Naive B cell (primary cell): Measurements from ENCODE around the gene MAPK12. TPM values are rescaled to one million over a fixed set of nuclear protein-coding genes. Genes with fewer than 3 reads are reported as not detected.
"Not testable (repeated sequence)": the region's sequence is repeated elsewhere in the genome, so short reads cannot be mapped to it uniquely, and the experiment has no call there.

Experiments used
- ATAC-seq, 2 donors: fragments of 150-1000 bp; cut with Tn5 transposase; 2 replicates each; pipeline ENCODE4 v1.10.0; 2021; ENCODE audit warnings: low read depth in 2 of 2, mild to moderate bottlenecking in 2 of 2, moderate library complexity in 2 of 2
- DNase-seq: peaks from one replicate; pipeline ENCODE4 v3.0.0; 2022
- H3K27ac Mint-ChIP-seq, 6 donors: one replicate each; pipeline ENCODE4 v1.8.0; 2020 to 2022; ENCODE audit warnings: mild to moderate bottlenecking in 6 of 6, mixed read lengths in 6 of 6, moderate library complexity in 5 of 6, inconsistent platforms in 2 of 6
- H3K27me3 Mint-ChIP-seq, 3 donors: one replicate each; pipeline ENCODE4 v1.8.0; 2021 to 2022; ENCODE audit warnings: mixed read lengths in 3 of 3, mild to moderate bottlenecking in 1 of 3
- H3K36me3 Mint-ChIP-seq, 2 donors: one replicate each; pipeline ENCODE4 v1.8.0; 2020 to 2022; ENCODE audit warnings: mixed read lengths in 2 of 2, inconsistent platforms in 1 of 2, mild to moderate bottlenecking in 1 of 2
- H3K4me1 Mint-ChIP-seq, 3 donors: one replicate each; pipeline ENCODE4 v1.8.0; 2020 to 2022; ENCODE audit warnings: mixed read lengths in 3 of 3, inconsistent platforms in 1 of 3, mild to moderate bottlenecking in 1 of 3, moderate library complexity in 1 of 3
- H3K4me3 Mint-ChIP-seq, 8 donors: one replicate each; pipeline ENCODE4 v1.8.0; 2020 to 2022; ENCODE audit warnings: mild to moderate bottlenecking in 8 of 8, mixed read lengths in 8 of 8, moderate library complexity in 8 of 8, inconsistent platforms in 2 of 8
- H3K9me3 Mint-ChIP-seq, 7 donors: one replicate each; pipeline ENCODE4 v1.8.0; 2020 to 2022; ENCODE audit warnings: mixed read lengths in 7 of 7, mild to moderate bottlenecking in 5 of 7, inconsistent platforms in 2 of 7, moderate library complexity in 1 of 7
- polyA plus RNA-seq, 6 donors: library from polyadenylated mRNA; unstranded; fragments of 300-500 nt; fragmentation: Illumina TruSeq; gene quantifications; one replicate each; pipeline ENCODE4 v1.2.3, GENCODE V29; 2021; ENCODE audit warnings: low read depth in 6 of 6

The MAPK12 gene
- polyA plus RNA-seq, 6 donors from 2014 or later = 0.04 to 0.19 (median 0.09) TPM; not detected in 1

DNA sequence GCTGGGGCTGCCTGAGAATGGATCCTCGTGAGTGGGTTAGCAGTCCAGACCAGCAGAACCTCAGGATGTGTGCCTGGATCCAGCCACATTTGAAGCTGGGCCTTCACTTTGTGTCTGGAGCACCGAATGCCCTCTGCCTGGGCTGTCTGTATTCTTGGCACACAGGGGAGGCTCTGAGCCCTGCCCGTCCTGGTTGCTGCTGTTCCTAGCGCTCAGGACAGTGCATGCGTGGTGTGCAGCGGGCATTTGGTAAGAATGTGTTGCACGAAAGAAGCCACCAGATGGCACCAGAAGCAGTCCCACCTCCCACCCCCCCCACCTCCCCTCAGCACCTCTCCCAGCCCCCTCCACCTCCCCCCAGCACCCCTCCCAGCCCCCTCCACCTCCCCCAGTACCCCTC is 12.8 kb upstream of the MAPK12 start:
- peak overlapping the region in 1 of 6 donors; percentile 85 for H3K27ac Mint-ChIP-seq
- peaks cover 8 to 24% (median 13%) of the 10 kb centered on the region in 3 donors for H3K4me1 Mint-ChIP-seq
- ATAC-seq (peak in 1 of 2 donors; percentile 22), DNase-seq (peak; percentile 49)
- no peaks in the 10 kb centered on the region for H3K9me3 Mint-ChIP-seq
- H3K27me3 Mint-ChIP-seq = peaks cover 0 to 6% (median 2%) of the 10 kb centered on the region in 3 donors
- H3K36me3 Mint-ChIP-seq = no peaks in the 10 kb centered on the region
- peak overlapping the region in 3 of 8 donors; percentile 44 to 69 (median 52) for H3K4me3 Mint-ChIP-seq

DNA sequence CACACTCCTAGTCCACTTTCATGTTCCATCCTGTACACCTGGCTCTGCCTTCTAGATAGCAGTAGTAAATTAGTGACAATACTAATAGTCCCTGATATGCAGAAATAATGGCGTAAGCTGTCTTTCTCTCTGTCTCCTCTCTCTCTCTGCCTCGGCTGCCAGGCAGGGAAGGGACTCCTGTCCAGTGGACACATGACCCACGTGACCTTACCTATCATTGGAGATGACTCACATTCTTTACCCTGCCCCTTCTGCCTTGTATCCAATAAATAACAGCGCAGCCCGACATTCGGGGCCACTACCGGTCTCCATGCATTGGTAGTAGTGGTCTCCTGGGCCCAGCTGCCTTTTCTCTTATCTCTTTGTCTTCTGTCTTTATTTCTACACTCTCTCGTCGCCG is 12.3 kb upstream of the MAPK12 start:
- H3K27me3 Mint-ChIP-seq, DNase-seq, H3K9me3 Mint-ChIP-seq, ATAC-seq, H3K36me3 Mint-ChIP-seq: not testable (repeated sequence)
- peak overlapping the region in 2 of 8 donors; percentile 52 to 79 for H3K4me3 Mint-ChIP-seq
- peaks cover 8 to 26% (median 17%) of the 10 kb centered on the region in 3 donors for H3K4me1 Mint-ChIP-seq
- H3K27ac Mint-ChIP-seq = peak overlapping the region in 1 of 6 donors; percentile 85

DNA sequence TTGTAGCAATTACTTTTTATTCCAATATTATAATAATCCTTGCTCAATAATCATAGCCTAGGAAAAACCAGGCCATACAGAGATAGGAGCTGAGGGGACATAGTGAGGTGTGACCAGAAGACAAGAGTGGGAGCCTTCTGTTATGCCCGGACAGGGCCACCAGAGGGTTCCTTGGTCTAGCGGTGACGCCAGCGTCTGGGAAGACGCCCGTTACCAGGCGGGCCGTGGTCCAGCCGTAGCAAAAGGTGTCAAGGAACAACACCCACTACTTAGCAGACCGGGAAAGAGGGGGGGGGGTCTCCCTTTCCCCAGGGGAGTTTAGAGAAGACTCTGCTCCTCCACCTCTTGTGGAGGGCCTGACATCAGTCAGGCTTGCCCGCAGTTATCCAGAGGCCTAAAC is 11.9 kb upstream of the MAPK12 start:
- ATAC-seq, H3K27ac Mint-ChIP-seq, H3K9me3 Mint-ChIP-seq, DNase-seq, H3K36me3 Mint-ChIP-seq: not testable (repeated sequence)
- peak overlapping the region in 1 of 8 donors; percentile 52 for H3K4me3 Mint-ChIP-seq
- H3K4me1 Mint-ChIP-seq = peaks cover 12 to 30% (median 21%) of the 10 kb centered on the region in 3 donors
- H3K27me3 Mint-ChIP-seq = peaks cover 0 to 12% (median 6%) of the 10 kb centered on the region in 3 donors

DNA sequence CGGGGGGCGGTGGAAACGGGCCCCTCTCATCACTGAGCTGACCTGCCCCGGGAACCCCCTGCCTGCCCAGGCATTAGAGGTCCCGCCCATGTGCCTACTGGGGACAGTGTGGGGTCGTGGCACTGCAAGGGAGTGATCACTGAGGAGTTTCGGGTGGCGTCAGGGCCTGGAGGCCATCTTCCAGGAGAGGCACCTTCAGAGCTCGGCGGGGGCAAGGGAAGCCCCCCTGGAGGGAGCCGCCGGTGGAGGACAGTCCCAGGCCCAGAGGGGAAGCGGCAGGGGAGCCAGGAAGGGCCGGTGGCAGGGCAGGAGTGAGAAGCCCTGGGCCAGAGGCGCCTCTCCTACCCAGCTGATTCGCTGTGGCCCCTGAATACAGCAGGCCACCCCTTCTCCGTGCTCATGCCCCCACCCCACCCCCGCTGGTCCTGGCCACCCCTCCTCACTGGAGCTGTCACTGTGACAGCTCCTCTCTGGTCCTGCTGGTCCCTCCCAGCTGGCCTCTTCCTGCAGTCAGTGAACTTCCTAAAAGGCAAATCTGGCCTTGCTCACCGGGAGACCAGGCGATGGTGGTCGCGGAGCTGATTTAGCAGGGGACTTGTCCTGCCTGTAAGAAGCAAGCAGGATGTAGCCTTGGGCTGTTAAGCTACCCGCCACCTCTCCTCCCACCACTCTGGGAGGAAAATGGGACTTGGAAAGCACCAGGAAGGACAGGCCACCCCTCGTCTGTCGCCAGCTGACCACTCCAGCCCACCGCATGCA is 10.7 kb upstream of the MAPK12 start:
- peak overlapping the region in 4 of 8 donors; percentile 24 to 63 (median 38) for H3K4me3 Mint-ChIP-seq

DNA sequence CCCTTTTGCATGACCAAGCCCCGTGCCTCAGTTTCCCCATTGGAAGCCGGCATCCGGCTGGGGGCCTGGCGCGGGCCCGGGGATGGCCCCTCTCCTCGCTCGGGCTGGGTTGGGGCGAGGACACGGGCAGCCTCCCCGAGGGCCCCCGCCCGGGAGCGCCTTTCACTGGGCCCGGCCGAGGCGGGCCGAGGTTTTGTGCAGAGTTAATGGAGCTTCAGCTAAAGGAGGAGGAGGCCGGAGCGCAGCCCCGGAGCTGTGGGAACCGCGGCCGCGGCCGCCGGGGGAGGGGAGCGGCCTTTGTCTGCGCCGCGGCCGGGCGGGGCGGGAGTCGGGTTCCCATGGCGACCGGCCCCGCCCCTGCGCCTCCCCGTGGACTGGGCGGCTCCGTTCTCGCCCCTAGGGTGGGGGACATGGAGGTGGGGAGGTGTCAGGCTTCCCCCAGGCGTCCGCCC is 10.1 kb upstream of the MAPK12 start:
- ATAC-seq = peak; percentile 11 to 19
- Mint-ChIP-seq H3K27me3 (peaks cover 0 to 16% (median 6%) of the 10 kb centered on the region in 3 donors), H3K36me3 (no peaks in the 10 kb centered on the region), H3K9me3 (no peaks in the 10 kb centered on the region), H3K27ac (peak overlapping the region in 1 of 6 donors; percentile 4), H3K4me3 (peak overlapping the region in 4 of 8 donors; percentile 33 to 78 (median 76)), H3K4me1 (peaks cover 12 to 34% (median 25%) of the 10 kb centered on the region in 3 donors)
- peak; percentile 45 for DNase-seq

More for the DNA sequence above, 10.7 kb upstream of the MAPK12 start:
- Mint-ChIP-seq H3K9me3 (no peaks in the 10 kb centered on the region), H3K36me3 (no peaks in the 10 kb centered on the region), H3K27me3 (peaks cover 0 to 16% (median 6%) of the 10 kb centered on the region in 3 donors), H3K27ac (no peak overlapping the region), H3K4me1 (peaks cover 12 to 34% (median 25%) of the 10 kb centered on the region in 3 donors)
- ATAC-seq = no peak
- DNase-seq = no peak

DNA sequence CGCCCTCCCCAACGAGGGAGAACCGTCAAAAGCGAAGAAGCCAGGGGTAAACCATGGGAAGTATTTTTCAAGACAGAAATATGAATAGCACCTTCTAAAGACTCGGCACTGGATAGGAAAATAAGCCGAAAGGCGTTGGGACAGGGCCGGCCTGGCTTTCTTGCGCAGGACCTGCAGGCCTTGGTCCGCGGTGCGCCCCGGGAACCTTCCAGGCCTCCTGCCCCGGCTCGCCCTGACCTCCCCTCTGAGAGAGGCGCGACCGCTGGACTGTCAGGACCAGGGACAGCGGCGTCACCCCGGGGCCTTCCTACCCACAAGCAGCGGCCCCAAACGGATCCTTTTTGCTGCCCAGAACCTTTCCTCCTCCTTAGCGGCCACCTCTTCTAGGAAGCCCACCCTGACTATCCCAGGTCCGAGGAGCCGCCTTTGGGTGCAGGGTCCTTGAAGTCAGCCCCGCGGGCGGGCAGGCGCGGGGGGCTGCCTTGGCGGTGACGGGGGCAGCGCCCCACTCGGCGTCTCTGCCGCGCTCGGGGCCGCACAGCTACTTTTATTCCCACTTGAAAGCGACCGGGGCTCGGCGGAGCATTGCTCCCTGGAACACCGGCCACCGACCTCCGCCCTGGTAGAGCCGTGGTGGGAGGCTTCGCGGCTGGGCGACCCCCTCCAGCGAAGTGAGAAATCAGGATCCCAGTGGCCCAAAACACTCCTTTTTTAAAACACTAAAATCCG is 9.3 kb upstream of the MAPK12 start:
- ATAC-seq = peak; percentile 51 to 57
- peaks cover 11 to 34% (median 25%) of the 10 kb centered on the region in 3 donors for H3K4me1 Mint-ChIP-seq
- H3K27me3 Mint-ChIP-seq = peaks cover 0 to 21% (median 6%) of the 10 kb centered on the region in 3 donors
- no peak overlapping the region for H3K27ac Mint-ChIP-seq
- peak; percentile 71 for DNase-seq
- peak overlapping the region; percentile 75 to 86 (median 78) for H3K4me3 Mint-ChIP-seq
- H3K9me3 Mint-ChIP-seq = no peaks in the 10 kb centered on the region
- no peaks in the 10 kb centered on the region for H3K36me3 Mint-ChIP-seq

DNA sequence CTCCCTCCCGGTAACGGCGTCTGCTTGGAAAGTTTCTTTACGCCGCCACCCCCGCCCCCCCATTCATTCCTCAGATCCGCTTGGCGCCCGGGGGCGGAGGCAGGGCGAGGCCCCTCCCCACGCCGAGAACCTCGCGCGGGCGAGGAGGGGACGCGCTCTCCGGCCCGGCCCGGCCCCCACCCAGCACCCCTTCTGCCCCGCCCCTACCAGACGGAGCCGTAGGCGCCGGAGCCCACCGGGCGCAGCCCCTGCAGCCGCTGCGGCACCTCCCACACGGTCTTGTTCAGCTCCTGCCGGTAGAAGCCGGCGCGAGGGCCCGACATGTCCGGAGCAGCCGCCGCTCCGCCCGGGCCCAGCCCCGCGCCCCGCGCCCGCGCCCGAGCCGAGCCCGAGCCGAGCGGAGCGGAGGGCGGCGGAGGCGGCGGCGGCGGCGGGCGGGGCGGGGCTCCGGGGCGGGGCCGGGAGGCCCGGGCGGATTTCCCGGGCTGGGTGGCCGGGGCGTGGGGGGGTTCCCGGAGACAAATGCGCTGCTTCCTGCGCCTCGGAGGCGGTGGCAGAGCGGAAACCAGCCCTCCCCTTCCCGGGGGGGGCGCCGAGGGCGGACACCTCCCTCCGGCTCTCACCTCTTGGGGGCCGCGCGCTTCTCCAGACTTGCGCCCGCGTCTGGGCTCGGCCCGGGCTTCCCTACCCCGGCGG is 8.6 kb upstream of the MAPK12 start, which contains the start of gene MAPK11:
MAPK11 (minus strand) TSS at position 411 of the 696 bp plus-strand sequence; CDS start at position 323, 88 bp downstream.
- peak; percentile 57 to 64 for ATAC-seq
- Mint-ChIP-seq H3K4me3 (peak within 1 kb of the TSS; percentile 75 to 86 (median 78)), H3K9me3 (no peaks in the 10 kb centered on the region), H3K27me3 (peaks cover 0 to 21% (median 6%) of the 10 kb centered on the region in 3 donors), H3K4me1 (peaks cover 8 to 32% (median 28%) of the 10 kb centered on the region in 3 donors), H3K27ac (no peak within 1 kb of the TSS), H3K36me3 (no peaks in the 10 kb centered on the region)
- DNase-seq = peak; percentile 57

DNA sequence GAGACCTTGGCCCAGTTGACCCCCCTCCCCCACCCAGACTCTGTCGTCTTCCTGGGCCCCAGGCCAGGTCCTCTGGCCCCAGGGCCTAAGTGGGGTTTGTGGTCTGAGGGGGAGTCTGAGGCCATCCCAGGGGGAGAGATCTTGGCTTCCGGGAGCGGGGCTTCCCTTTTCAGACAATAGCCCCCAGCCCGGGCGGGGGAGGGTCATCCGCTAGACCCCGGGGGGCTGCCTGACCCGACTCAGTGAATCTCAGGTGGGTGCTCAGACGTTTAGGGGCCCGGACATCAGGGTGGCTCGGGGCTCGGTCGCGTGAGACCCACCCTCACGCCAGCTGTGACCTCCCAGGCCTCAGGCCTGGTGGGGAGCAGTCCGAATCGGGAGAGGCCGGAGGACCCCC is 8.1 kb upstream of the MAPK12 start:
- H3K27me3 Mint-ChIP-seq = peaks cover 0 to 22% (median 6%) of the 10 kb centered on the region in 3 donors
- H3K4me1 Mint-ChIP-seq = peaks cover 8 to 29% (median 28%) of the 10 kb centered on the region in 3 donors
- ATAC-seq (no peak), DNase-seq (no peak)
- H3K9me3 Mint-ChIP-seq = no peaks in the 10 kb centered on the region
- H3K27ac Mint-ChIP-seq = no peak overlapping the region
- peak overlapping the region; percentile 3 to 77 (median 70) for H3K4me3 Mint-ChIP-seq
- no peaks in the 10 kb centered on the region for H3K36me3 Mint-ChIP-seq

DNA sequence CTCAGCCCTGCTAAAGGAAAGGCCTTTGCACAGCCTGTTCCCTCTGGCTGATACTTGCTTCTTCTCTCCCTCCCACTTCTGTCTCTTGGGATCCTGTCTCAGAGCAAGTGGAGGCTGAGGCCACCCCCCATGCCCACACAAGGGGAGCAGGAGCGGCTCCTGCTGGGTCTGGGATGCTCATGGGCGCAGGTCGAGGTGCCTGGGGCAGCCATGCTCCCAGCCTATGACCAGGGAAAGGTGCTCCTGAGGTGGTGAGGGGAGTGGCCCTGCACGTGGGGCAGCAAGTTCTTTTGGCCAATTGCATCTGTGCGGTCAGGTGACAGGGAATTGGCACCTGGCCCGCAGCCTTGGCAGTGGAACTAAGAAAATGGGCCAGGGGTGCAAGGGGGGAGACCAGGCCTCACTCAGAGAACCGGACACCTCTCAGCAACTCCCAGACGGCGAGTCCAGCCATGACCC is 7.2 kb upstream of the MAPK12 start:
- Mint-ChIP-seq H3K4me1 (peaks cover 8 to 22% (median 22%) of the 10 kb centered on the region in 3 donors), H3K27ac (peak overlapping the region in 1 of 6 donors; percentile 4), H3K9me3 (no peaks in the 10 kb centered on the region), H3K36me3 (no peaks in the 10 kb centered on the region), H3K27me3 (peaks cover 0 to 30% (median 1%) of the 10 kb centered on the region in 3 donors), H3K4me3 (peak overlapping the region in 7 of 8 donors; percentile 30 to 86 (median 47))
- DNase-seq = no peak
- ATAC-seq = no peak

DNA sequence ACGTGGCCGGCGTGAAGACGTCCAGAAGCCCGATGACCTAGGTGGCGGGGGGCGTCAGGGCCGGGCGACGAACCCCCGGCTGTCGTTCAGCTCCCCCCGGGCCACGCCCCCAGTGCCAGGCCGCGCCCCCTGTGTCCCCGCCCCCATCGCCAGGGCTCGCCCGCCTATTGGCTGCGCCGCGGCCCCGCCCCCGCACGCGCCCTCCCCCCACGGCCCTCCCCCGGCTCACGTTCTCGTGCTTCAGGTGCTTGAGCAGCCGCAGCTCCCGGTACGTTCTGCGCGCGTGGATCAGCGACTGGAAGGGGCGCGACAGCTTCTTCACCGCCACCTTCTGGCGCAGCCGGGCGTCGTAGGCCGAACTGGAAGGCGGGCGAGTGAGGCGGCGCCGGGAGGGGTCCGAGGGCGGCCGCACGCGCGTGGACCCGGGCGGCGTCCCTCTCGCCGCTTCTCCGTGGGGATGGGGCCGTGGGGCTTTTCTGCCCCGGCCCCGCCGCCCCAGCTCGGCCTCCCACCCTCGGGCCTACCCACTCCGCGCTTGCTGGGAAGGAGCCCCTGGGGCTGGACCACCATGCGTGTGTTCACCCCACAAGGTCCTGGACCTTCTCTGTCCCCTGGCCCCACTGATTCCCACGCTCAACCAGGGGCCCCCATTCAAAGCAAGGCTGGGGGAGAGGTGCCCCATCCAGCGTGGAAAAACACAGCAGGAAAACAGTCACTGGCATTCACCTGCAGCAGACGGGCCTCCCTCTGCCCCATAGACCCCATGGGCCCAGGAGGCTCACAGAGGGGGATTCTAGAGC is 6.3 kb upstream of the MAPK12 start:
- peak; percentile 19 to 22 for ATAC-seq
- Mint-ChIP-seq H3K36me3 (no peaks in the 10 kb centered on the region), H3K27me3 (peaks cover 0 to 39% (median 0%) of the 10 kb centered on the region in 3 donors)

DNA sequence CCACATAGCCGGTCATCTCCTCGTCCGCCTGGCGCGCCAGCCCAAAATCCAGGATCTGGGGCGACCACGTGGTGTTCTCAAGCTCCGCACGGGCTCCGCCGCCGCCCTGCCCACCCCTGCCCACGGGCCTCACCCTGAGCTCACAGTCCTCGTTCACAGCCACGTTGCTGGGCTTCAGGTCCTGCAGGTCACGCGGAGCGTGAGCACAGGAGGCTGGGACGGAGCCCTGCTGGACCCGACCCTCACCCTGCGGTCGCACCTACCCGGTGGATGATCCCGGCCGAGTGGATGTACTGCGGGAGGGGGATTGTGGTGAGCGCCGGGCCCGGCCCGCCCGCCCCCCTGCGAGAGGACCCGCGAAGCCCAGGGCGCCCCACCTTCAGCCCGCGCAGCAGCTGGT is 5.5 kb upstream of the MAPK12 start:
- DNase-seq (no peak), ATAC-seq (no peak)
- Mint-ChIP-seq H3K36me3 (no peaks in the 10 kb centered on the region), H3K4me3 (no peak overlapping the region), H3K27me3 (peaks cover 0 to 47% (median 6%) of the 10 kb centered on the region in 3 donors), H3K4me1 (peaks cover 13 to 33% (median 27%) of the 10 kb centered on the region in 3 donors), H3K9me3 (no peaks in the 10 kb centered on the region), H3K27ac (no peak overlapping the region)

More for the DNA sequence above, 6.3 kb upstream of the MAPK12 start:
- H3K9me3 Mint-ChIP-seq = no peaks in the 10 kb centered on the region
- no peak overlapping the region for H3K27ac Mint-ChIP-seq
- H3K4me1 Mint-ChIP-seq = peaks cover 8 to 25% (median 21%) of the 10 kb centered on the region in 3 donors
- no peak for DNase-seq
- H3K4me3 Mint-ChIP-seq = peak overlapping the region in 5 of 8 donors; percentile 22 to 86 (median 67)
